IMR-90 (cell line): ENCODE data around the gene TES. TPM values are rescaled to one million over a fixed set of nuclear protein-coding genes. Genes with fewer than 3 reads are reported as not detected.

Source experiments
- ATAC-seq: fragments of 200-7000 bp; cut with Tn5 transposase; 2 replicates; pipeline ENCODE4 v1.9.1; 2020; ENCODE audit warnings: low read depth, mild to moderate bottlenecking, moderate library complexity
- BruUV-seq: library from RNA; stranded (reverse); fragments of 400-500 nt; replicated peaks from 2 replicates; lab custom pipeline; 2021; lab: Mats Ljungman, UMichigan
- CTCF ChIA-PET: fragments of 300-600 bp; formaldehyde crosslinking; extraction: SDS; loops from one replicate; lab custom pipeline; 2021; ENCODE audit warnings: antibody characterized with exemption; lab: Yijun Ruan, JAX
- POLR2A ChIA-PET: fragments of 300-600 bp; sonication (Branson Sonifier 250); formaldehyde crosslinking; loops from one replicate; lab custom pipeline; 2022; ENCODE audit warnings: antibody characterized with exemption; ENCODE audit not compliant: unreplicated experiment; lab: Charles Lee
- DNase-seq: peaks from one replicate; pipeline ENCODE4 v3.0.0; 2013
- H2AFZ ChIP-seq: replicated peaks from 2 replicates; pipeline ENCODE3; 2013; ENCODE audit warnings: low read length, mild to moderate bottlenecking; ENCODE audit not compliant: poor library complexity
- H2AK5ac ChIP-seq: 2 replicates; pipeline ENCODE4 v1.6.1; 2013; ENCODE audit warnings: low read depth, low read length, inconsistent platforms
- H2AK9ac ChIP-seq: replicated peaks from 2 replicates; pipeline ENCODE3; 2013; ENCODE audit warnings: mild to moderate bottlenecking, low read depth, low read length, moderate library complexity; ENCODE audit not compliant: poor library complexity
- H2BK120ac ChIP-seq: 2 replicates; pipeline ENCODE4 v1.6.1; 2013; ENCODE audit warnings: low read depth, low read length, inconsistent platforms
- H2BK15ac ChIP-seq: 3 replicates; pipeline ENCODE4 v1.6.1; 2013; ENCODE audit warnings: low read depth, low read length, inconsistent platforms
- H2BK20ac ChIP-seq: 2 replicates; pipeline ENCODE4 v1.6.1; 2013; ENCODE audit warnings: low read depth, mild to moderate bottlenecking, inconsistent platforms, low read length, moderate library complexity
- H2BK5ac ChIP-seq: 2 replicates; pipeline ENCODE4 v1.6.1; 2013; ENCODE audit warnings: mild to moderate bottlenecking, low read depth, low read length, inconsistent platforms; ENCODE audit not compliant: poor library complexity, severe bottlenecking
- H3K14ac ChIP-seq: replicated peaks from 2 replicates; pipeline ENCODE4 v1.6.1; 2013; ENCODE audit warnings: low read depth, low read length, inconsistent platforms
- H3K18ac ChIP-seq: 2 replicates; pipeline ENCODE4 v1.6.1; 2013; ENCODE audit warnings: low read depth, low read length, control low read depth
- H3K23ac ChIP-seq: 2 replicates; pipeline ENCODE4 v1.6.1; 2013; ENCODE audit warnings: low read depth, low read length, inconsistent platforms
- H3K27ac ChIP-seq: 2 replicates; pipeline ENCODE4 v1.5.1; 2013; ENCODE audit warnings: mild to moderate bottlenecking, control low read depth, low read length; ENCODE audit not compliant: insufficient read depth
- H3K27me3 ChIP-seq: 2 replicates; pipeline ENCODE4 v1.6.1; 2013; ENCODE audit warnings: low read length; ENCODE audit not compliant: control insufficient read depth, insufficient read depth
- H3K36me3 ChIP-seq: 2 replicates; pipeline ENCODE4 v1.6.1; 2013; ENCODE audit warnings: low read length, mixed read lengths; ENCODE audit not compliant: control insufficient read depth, insufficient read depth
- H3K4ac ChIP-seq: 2 replicates; pipeline ENCODE4 v1.6.1; 2013; ENCODE audit warnings: low read depth, low read length, inconsistent platforms
- H3K4me1 ChIP-seq: 2 replicates; pipeline ENCODE4 v1.6.1; 2013; ENCODE audit warnings: low read length, mixed read lengths; ENCODE audit not compliant: control insufficient read depth, insufficient read depth
- H3K4me2 ChIP-seq: 2 replicates; pipeline ENCODE4 v1.6.1; 2013; ENCODE audit warnings: low read depth, mild to moderate bottlenecking, control low read depth, low read length, moderate library complexity
- H3K4me3 ChIP-seq: 2 replicates; pipeline ENCODE4 v1.5.1; 2013; ENCODE audit warnings: low read depth, mild to moderate bottlenecking, control low read depth, low read length, moderate library complexity; ENCODE audit not compliant: insufficient read depth
- H3K56ac ChIP-seq: 2 replicates; pipeline ENCODE4 v1.6.1; 2013; ENCODE audit warnings: low read length, inconsistent platforms; ENCODE audit not compliant: insufficient read depth; ENCODE audit errors: extremely low read depth
- H3K79me1 ChIP-seq, 2 experiments: 2 replicates each; pipeline ENCODE4 v1.6.1; 2013; ENCODE audit warnings: low read length in 2 of 2, inconsistent platforms in 1 of 2, low read depth in 1 of 2
- H3K9ac ChIP-seq: 2 replicates; pipeline ENCODE4 v1.6.1; 2013; ENCODE audit warnings: low read depth, low read length, control low read depth
- H3K9me1 ChIP-seq: 2 replicates; pipeline ENCODE4 v1.6.1; 2013; ENCODE audit warnings: low read length, inconsistent platforms; ENCODE audit not compliant: insufficient read depth
- H3K9me3 ChIP-seq: 2 replicates; pipeline ENCODE4 v1.6.1; 2013; ENCODE audit warnings: low read length; ENCODE audit not compliant: control insufficient read depth, insufficient read depth
- H4K20me1 ChIP-seq: 2 replicates; pipeline ENCODE4 v1.6.1; 2013; ENCODE audit warnings: low read length, inconsistent platforms; ENCODE audit not compliant: insufficient read depth
- H4K5ac ChIP-seq: 2 replicates; pipeline ENCODE4 v1.6.1; 2013; ENCODE audit warnings: mild to moderate bottlenecking, low read depth, low read length, control low read depth
- H4K8ac ChIP-seq, 2 experiments: 2 replicates each; pipeline ENCODE4 v1.6.1; 2013; ENCODE audit warnings: low read depth in 2 of 2, low read length in 2 of 2, control low read depth in 1 of 2, inconsistent platforms in 1 of 2
- H4K91ac ChIP-seq: 2 replicates; pipeline ENCODE4 v1.6.1; 2013; ENCODE audit warnings: low read depth, low read length, inconsistent platforms; ENCODE audit not compliant: insufficient read depth
- BHLHE40 ChIP-seq: fragments of 150-350 bp; IDR thresholded peaks from 2 replicates; pipeline ENCODE4 v1.6.1; 2016; ENCODE audit warnings: mild to moderate bottlenecking, low read depth, low read length
- CEBPB ChIP-seq: IDR thresholded peaks from 2 replicates; pipeline ENCODE4 v1.6.1; 2012; ENCODE audit warnings: low read depth, low read length, improper control_type of control experiment
- CHD1 ChIP-seq: IDR thresholded peaks from 2 replicates; pipeline ENCODE4 v1.6.1; 2012; ENCODE audit warnings: low read depth, low read length, improper control_type of control experiment
- FOS ChIP-seq: fragments of 150-350 bp; IDR thresholded peaks from 2 replicates; pipeline ENCODE4 v1.6.1; 2016; ENCODE audit warnings: low read depth, low read length
- MAFK ChIP-seq: IDR thresholded peaks from 2 replicates; pipeline ENCODE4 v1.6.1; 2012; ENCODE audit warnings: low read depth, low read length, improper control_type of control experiment
- MAZ ChIP-seq: IDR thresholded peaks from 2 replicates; pipeline ENCODE4 v1.6.1; 2012; ENCODE audit warnings: low read depth, mild to moderate bottlenecking, low read length, improper control_type of control experiment, moderate library complexity, borderline replicate concordance
- MXI1 ChIP-seq: IDR thresholded peaks from 2 replicates; pipeline ENCODE4 v1.6.1; 2012; ENCODE audit warnings: low read depth, mild to moderate bottlenecking, low read length, moderate library complexity, borderline replicate concordance
- NFE2L2 ChIP-seq: fragments of 150-350 bp; IDR thresholded peaks from 2 replicates; pipeline ENCODE4 v1.6.1; 2016; ENCODE audit warnings: low read depth, mild to moderate bottlenecking, low read length
- POLR2A ChIP-seq: IDR thresholded peaks from 2 replicates; pipeline ENCODE4 v1.6.1; 2012; ENCODE audit warnings: mild to moderate bottlenecking, low read depth, low read length
- RAD21 ChIP-seq: IDR thresholded peaks from 2 replicates; pipeline ENCODE4 v1.6.1; 2012; ENCODE audit warnings: low read length, improper control_type of control experiment
- RCOR1 ChIP-seq: IDR thresholded peaks from 2 replicates; pipeline ENCODE4 v1.6.1; 2012; ENCODE audit warnings: mild to moderate bottlenecking, low read length, improper control_type of control experiment; ENCODE audit not compliant: insufficient replicate concordance
- RFX5 ChIP-seq: IDR thresholded peaks from 2 replicates; pipeline ENCODE4 v1.8.0; 2012; ENCODE audit warnings: low read depth, mild to moderate bottlenecking, low read length, moderate library complexity
- SMC3 ChIP-seq: fragments of 150-350 bp; IDR thresholded peaks from 2 replicates; pipeline ENCODE4 v1.6.1; 2016; ENCODE audit warnings: low read depth, mild to moderate bottlenecking, antibody characterized with exemption, low read length, moderate library complexity
- WGBS, 2 experiments: methylation state at CpG; one replicate each; pipeline versions ENCODE4 v1.1.5 to v1.1.7; 2013; ENCODE audit warnings: missing lambda C conversion rate in 2 of 2; ENCODE audit not compliant: insufficient read length in 1 of 2; ENCODE audit errors: extremely low coverage in 2 of 2; 5-methylcytosine and 5-hydroxymethylcytosine counted together
- dilution Hi-C: fragments of 300-500 bp; cut with HindIII; formaldehyde crosslinking; loops from one replicate; pipeline ENCODE4 v1.14.3; 2018; ENCODE audit warnings: low sequenced_read_pairs; ENCODE audit not compliant: unreplicated experiment
- in situ Hi-C: fragments of 300-500 bp; cut with MboI; formaldehyde crosslinking; loops from 3 replicates; pipeline ENCODE4 v1.14.3; 2019; ENCODE audit warnings: low sequenced_read_pairs, inconsistent platforms, mixed read lengths
- intact Hi-C: fragments of 100-400 bp; cut with micrococcal nuclease; formaldehyde crosslinking; loops from 2 replicates; pipeline ENCODE4 v1.10.0; 2022
- polyA plus RNA-seq, 3 experiments: library from polyadenylated mRNA; depleted of rRNA; stranded (reverse); fragments of >200 nt; gene quantifications; 2 replicates each; pipeline ENCODE4 v1.2.3, GENCODE V29; 2012; ENCODE audit warnings: low replicate concordance in 1 of 3
- total RNA-seq: library from RNA; depleted of rRNA; stranded (reverse); fragments of >200 nt; gene quantifications from 2 replicates; pipeline ENCODE4 v1.2.3, GENCODE V29; 2012
- TF ChIP-seq, protein P1 (sequence below): conservative IDR thresholded peaks from 2 replicates; pipeline ENCODE4 v1.5.1; 2012; ENCODE audit warnings: mild to moderate bottlenecking, low read depth, low read length, improper control_type of control experiment
- TF ChIP-seq, protein P2 (sequence below): fragments of 150-350 bp; IDR thresholded peaks from 2 replicates; pipeline ENCODE4 v1.6.1; 2016; ENCODE audit warnings: low read depth, mild to moderate bottlenecking, low read length, moderate library complexity, borderline replicate concordance
- TF ChIP-seq, protein P3 (sequence below): fragments of 150-350 bp; IDR thresholded peaks from 2 replicates; pipeline ENCODE4 v1.6.1; 2017; ENCODE audit warnings: mild to moderate bottlenecking, antibody characterized with exemption, low read length, low read depth

TES gene
- total and polyA plus RNA-seq, 2 of the 4 experiments (the other 2 are of a cell fraction): 54.0 to 83.3 TPM

DNA sequence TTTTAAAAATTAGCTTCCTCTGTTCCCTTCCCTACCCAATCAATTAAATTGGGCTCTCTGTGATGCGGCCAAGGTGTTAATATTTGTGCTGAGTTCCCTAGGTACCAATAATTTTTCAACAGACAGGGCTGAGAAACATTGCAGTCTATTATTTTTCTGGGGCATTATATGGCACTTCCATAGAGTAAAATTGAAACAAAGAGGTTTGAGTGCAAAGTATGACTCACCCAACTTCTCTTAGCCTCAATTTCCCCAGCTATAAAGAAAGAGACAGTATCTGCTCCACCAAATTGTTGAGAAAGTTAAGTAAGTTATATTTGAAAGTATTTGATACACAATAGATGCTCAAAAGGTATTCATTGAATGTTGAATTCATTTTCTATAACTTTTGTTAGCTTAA lies 74.9 kb downstream of the TES start:
- Histone ChIP-seq H3K36me3 (no peaks in the 10 kb centered on the region), H3K9ac (no peak overlapping the region), H4K91ac (no peak overlapping the region), H3K18ac (no peak overlapping the region), H2BK15ac (no peak overlapping the region), H3K4me1 (peaks cover 4% of the 10 kb centered on the region), H3K23ac (no peak overlapping the region), H2BK120ac (no peak overlapping the region), H3K4ac (no peak overlapping the region), H3K27me3 (no peaks in the 10 kb centered on the region), H2BK5ac (no peak overlapping the region), H3K27ac (no peak overlapping the region), H3K9me1 (no peaks in the 10 kb centered on the region), H3K56ac (no peak overlapping the region), H2AK9ac (no peak overlapping the region), H3K14ac (no peak overlapping the region), H2AFZ (no peak overlapping the region), H4K20me1 (no peaks in the 10 kb centered on the region), H4K5ac (no peak overlapping the region), H2BK20ac (no peak overlapping the region), H3K4me2 (no peak overlapping the region), H4K8ac (no peak overlapping the region), H3K79me1 (no peaks in the 10 kb centered on the region; a peak in 2 of 4 replicates), H3K4me3 (no peak overlapping the region), H2AK5ac (no peak overlapping the region), H3K9me3 (no peaks in the 10 kb centered on the region)
- ATAC-seq (no peak), DNase-seq (no peak)
- intact Hi-C loops: no loop called here
- dilution Hi-C loops: no loop called here
- POLR2A ChIA-PET: no interaction called here
- in situ Hi-C loops: no loop called here
- BruUV-seq: no TSS peak
- TF ChIP-seq RCOR1 (no peak), MAZ (no peak), BHLHE40 (no peak), SMC3 (no peak), MAFK (no peak), NFE2L2 (no peak), RAD21 (no peak), POLR2A (no peak), FOS (no peak), CHD1 (no peak), RFX5 (no peak), CEBPB (no peak), MXI1 (no peak)
- TF ChIP-seq, protein P1, sequence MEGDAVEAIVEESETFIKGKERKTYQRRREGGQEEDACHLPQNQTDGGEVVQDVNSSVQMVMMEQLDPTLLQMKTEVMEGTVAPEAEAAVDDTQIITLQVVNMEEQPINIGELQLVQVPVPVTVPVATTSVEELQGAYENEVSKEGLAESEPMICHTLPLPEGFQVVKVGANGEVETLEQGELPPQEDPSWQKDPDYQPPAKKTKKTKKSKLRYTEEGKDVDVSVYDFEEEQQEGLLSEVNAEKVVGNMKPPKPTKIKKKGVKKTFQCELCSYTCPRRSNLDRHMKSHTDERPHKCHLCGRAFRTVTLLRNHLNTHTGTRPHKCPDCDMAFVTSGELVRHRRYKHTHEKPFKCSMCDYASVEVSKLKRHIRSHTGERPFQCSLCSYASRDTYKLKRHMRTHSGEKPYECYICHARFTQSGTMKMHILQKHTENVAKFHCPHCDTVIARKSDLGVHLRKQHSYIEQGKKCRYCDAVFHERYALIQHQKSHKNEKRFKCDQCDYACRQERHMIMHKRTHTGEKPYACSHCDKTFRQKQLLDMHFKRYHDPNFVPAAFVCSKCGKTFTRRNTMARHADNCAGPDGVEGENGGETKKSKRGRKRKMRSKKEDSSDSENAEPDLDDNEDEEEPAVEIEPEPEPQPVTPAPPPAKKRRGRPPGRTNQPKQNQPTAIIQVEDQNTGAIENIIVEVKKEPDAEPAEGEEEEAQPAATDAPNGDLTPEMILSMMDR: no peak
- TF ChIP-seq, protein P2, sequence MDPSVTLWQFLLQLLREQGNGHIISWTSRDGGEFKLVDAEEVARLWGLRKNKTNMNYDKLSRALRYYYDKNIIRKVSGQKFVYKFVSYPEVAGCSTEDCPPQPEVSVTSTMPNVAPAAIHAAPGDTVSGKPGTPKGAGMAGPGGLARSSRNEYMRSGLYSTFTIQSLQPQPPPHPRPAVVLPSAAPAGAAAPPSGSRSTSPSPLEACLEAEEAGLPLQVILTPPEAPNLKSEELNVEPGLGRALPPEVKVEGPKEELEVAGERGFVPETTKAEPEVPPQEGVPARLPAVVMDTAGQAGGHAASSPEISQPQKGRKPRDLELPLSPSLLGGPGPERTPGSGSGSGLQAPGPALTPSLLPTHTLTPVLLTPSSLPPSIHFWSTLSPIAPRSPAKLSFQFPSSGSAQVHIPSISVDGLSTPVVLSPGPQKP: no peak
- TF ChIP-seq, protein P3, sequence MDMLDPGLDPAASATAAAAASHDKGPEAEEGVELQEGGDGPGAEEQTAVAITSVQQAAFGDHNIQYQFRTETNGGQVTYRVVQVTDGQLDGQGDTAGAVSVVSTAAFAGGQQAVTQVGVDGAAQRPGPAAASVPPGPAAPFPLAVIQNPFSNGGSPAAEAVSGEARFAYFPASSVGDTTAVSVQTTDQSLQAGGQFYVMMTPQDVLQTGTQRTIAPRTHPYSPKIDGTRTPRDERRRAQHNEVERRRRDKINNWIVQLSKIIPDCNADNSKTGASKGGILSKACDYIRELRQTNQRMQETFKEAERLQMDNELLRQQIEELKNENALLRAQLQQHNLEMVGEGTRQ: no peak
- no CpG with 5 or more reads among the region's 1 CpG for WGBS, 2 experiments
- CTCF ChIA-PET: no interaction called here
